Keratinocyte (primary cell): ENCODE measurements around the gene MBNL2. TPM values are rescaled to one million over a fixed set of nuclear protein-coding genes. Genes with fewer than 3 reads are reported as not detected.

Experiments
- DNase-seq: peaks from one replicate; pipeline ENCODE4 v3.0.0-alpha.2; 2011; ENCODE audit warnings: low read depth, missing footprints, low spot score
- FAIRE-seq: peaks from 2 replicates; lab custom pipeline; 2011; peaks lifted over from hg19 to GRCh38; lab: Jason Lieb, UNC
- H2AFZ ChIP-seq: 2 replicates; pipeline ENCODE4 v1.6.0; 2012; ENCODE audit warnings: low read length, control low read depth, inconsistent platforms; ENCODE audit not compliant: control insufficient read depth
- H3K27ac ChIP-seq: 2 replicates; pipeline ENCODE4 v1.5.1; 2011; ENCODE audit warnings: low read length; ENCODE audit not compliant: control insufficient read depth, insufficient read depth
- H3K27me3 ChIP-seq: 3 replicates; pipeline ENCODE4 v1.6.0; 2011; ENCODE audit warnings: low read length; ENCODE audit not compliant: control insufficient read depth, insufficient read depth; ENCODE audit errors: extremely low read depth
- H3K36me3 ChIP-seq, 2 experiments: 2 replicates in 1 of 2; 3 replicates in 1 of 2; pipeline ENCODE4 v1.5.1; 2011; ENCODE audit warnings: low read length in 2 of 2, mild to moderate bottlenecking in 1 of 2; ENCODE audit not compliant: control insufficient read depth in 2 of 2, insufficient read depth in 2 of 2; ENCODE audit errors: extremely low read depth in 1 of 2
- H3K4me1 ChIP-seq: 3 replicates; pipeline ENCODE4 v1.5.1; 2011; ENCODE audit warnings: low read length; ENCODE audit not compliant: control insufficient read depth, insufficient read depth; ENCODE audit errors: extremely low read depth
- H3K4me2 ChIP-seq: 3 replicates; pipeline ENCODE4 v1.6.0; 2011; ENCODE audit warnings: low read depth, low read length; ENCODE audit not compliant: control insufficient read depth, insufficient read depth; ENCODE audit errors: extremely low read depth
- H3K4me3 ChIP-seq, 3 experiments: fragments of 200-600 bp in 1 of 3; sonication (generic) in 1 of 3; 2 replicates in 2 of 3; 3 replicates in 1 of 3; pipeline ENCODE4 v1.5.1; 2011 to 2016; ENCODE audit warnings: low read length in 3 of 3, mild to moderate bottlenecking in 3 of 3, control low read depth in 2 of 3, inconsistent platforms in 1 of 3, low read depth in 1 of 3, mixed read lengths in 1 of 3, mixed run types in 1 of 3, moderate library complexity in 1 of 3; ENCODE audit not compliant: control insufficient read depth in 2 of 3, insufficient read depth in 2 of 3; ENCODE audit errors: extremely low read depth in 1 of 3
- H3K79me2 ChIP-seq: 2 replicates; pipeline ENCODE4 v1.6.0; 2012; ENCODE audit warnings: low read length; ENCODE audit not compliant: control insufficient read depth, insufficient read depth
- H3K9ac ChIP-seq: 3 replicates; pipeline ENCODE4 v1.6.0; 2011; ENCODE audit warnings: low read length; ENCODE audit not compliant: control insufficient read depth, insufficient read depth; ENCODE audit errors: extremely low read depth
- H3K9me1 ChIP-seq: 3 replicates; pipeline ENCODE4 v1.6.0; 2011; ENCODE audit warnings: low read length; ENCODE audit not compliant: control insufficient read depth, insufficient read depth; ENCODE audit errors: extremely low read depth
- H3K9me3 ChIP-seq: 2 replicates; pipeline ENCODE4 v1.5.1; 2012; ENCODE audit warnings: low read depth, low read length; ENCODE audit not compliant: control insufficient read depth
- H4K20me1 ChIP-seq: 3 replicates; pipeline ENCODE4 v1.6.0; 2011; ENCODE audit warnings: low read length; ENCODE audit not compliant: control insufficient read depth, insufficient read depth; ENCODE audit errors: extremely low read depth
- CTCF ChIP-seq, 3 experiments: IDR thresholded peaks in 1 of 3; conservative IDR thresholded peaks in 1 of 3; optimal IDR thresholded peaks in 1 of 3; 2 replicates in 2 of 3; 3 replicates in 1 of 3; pipeline versions ENCODE3 to v1.5.1; 2011; ENCODE audit warnings: low read length in 3 of 3, mild to moderate bottlenecking in 3 of 3, moderate library complexity in 2 of 3, control low read depth in 1 of 3, inconsistent platforms in 1 of 3; ENCODE audit not compliant: insufficient read depth in 2 of 3; ENCODE audit errors: extremely low read depth in 1 of 3
- EZH2 ChIP-seq: IDR thresholded peaks from one replicate; pipeline ENCODE4 v1.6.1; 2012; ENCODE audit warnings: inconsistent platforms, mild to moderate bottlenecking, low read length, moderate library complexity
- dilution Hi-C: fragments of 300-500 bp; cut with MboI; formaldehyde crosslinking; loops from one replicate; pipeline ENCODE4 v1.7.0; 2020; ENCODE audit warnings: low sequenced_read_pairs; ENCODE audit not compliant: extremely low pct_ligation_motif_present
- polyA plus RNA-seq, 5 experiments: library from polyadenylated mRNA; depleted of rRNA in 3 of 5; stranded (reverse) in 3 of 5; stranded (forward) in 1 of 5; unstranded in 1 of 5; fragments of >200 nt; gene quantifications; 1 replicate in 1 of 5; 2 replicates in 3 of 5; 3 replicates in 1 of 5; pipeline versions ENCODE4 v1.2.1 to v1.2.3, GENCODE V29; 2011 to 2012; ENCODE audit warnings: missing spikeins in 2 of 5, low read depth in 1 of 5, low replicate concordance in 1 of 5

The MBNL2 gene
- polyA plus RNA-seq, 1 donor (not counting 4 experiments of a cell fraction or from before 2014, with no cell fraction given): 28.4 TPM

- no peak for FAIRE-seq
- H3K27ac ChIP-seq: no peak overlapping the region
These were observed 172.4 kb downstream of the MBNL2 start for GRCh38 chr13:97394542-97394941.

GRCh38 chr13:97395447-97396136 is 173.5 kb downstream of the MBNL2 start:
- dilution Hi-C loops: no loop called here
- Histone ChIP-seq H3K27me3 (no peaks in the 10 kb centered on the region), H3K4me1 (no peaks in the 10 kb centered on the region), H3K9me1 (no peaks in the 10 kb centered on the region), H3K36me3 (peaks cover 3% of the 10 kb centered on the region in 2 experiments), H3K4me2 (no peak overlapping the region), H4K20me1 (no peaks in the 10 kb centered on the region), H3K9ac (no peak overlapping the region), H2AFZ (no peak overlapping the region), H3K79me2 (no peaks in the 10 kb centered on the region), H3K4me3 (no peak overlapping the region), H3K27ac (no peak overlapping the region), H3K9me3 (no peaks in the 10 kb centered on the region)
- FAIRE-seq (no peak), DNase-seq (no peak)
- TF ChIP-seq CTCF (optimal IDR thresholded peaks at IDR 0.05 in 1 of 3, IDR thresholded peaks at IDR 0.05 in 1 of 3, conservative IDR thresholded peaks at IDR 0.05 in 1 of 3; ENCODE audit: extremely low read depth in 1 of 3, insufficient read depth in 2 of 3, low read length in 3 of 3) (no peak), EZH2 (no peak)

More at GRCh38 chr13:97394542-97394941, 172.4 kb downstream of the MBNL2 start:
- dilution Hi-C loops: no loop called here
- Histone ChIP-seq H3K79me2 (no peaks in the 10 kb centered on the region), H3K4me2 (no peak overlapping the region), H3K27me3 (no peaks in the 10 kb centered on the region), H3K9me3 (no peaks in the 10 kb centered on the region), H3K36me3 (peaks cover 3% of the 10 kb centered on the region in 2 experiments), H3K9me1 (no peaks in the 10 kb centered on the region), H3K9ac (no peak overlapping the region), H4K20me1 (no peaks in the 10 kb centered on the region), H3K4me3 (no peak overlapping the region), H3K4me1 (no peaks in the 10 kb centered on the region), H2AFZ (no peak overlapping the region)
- no peak for TF ChIP-seq EZH2
- no peak for TF ChIP-seq CTCF (optimal IDR thresholded peaks at IDR 0.05 in 1 of 3, IDR thresholded peaks at IDR 0.05 in 1 of 3, conservative IDR thresholded peaks at IDR 0.05 in 1 of 3; ENCODE audit: extremely low read depth in 1 of 3, insufficient read depth in 2 of 3, low read length in 3 of 3)
- no peak for DNase-seq
